Prostate gland (tissue), 2 donors: ENCODE data around the gene CROCC2. TPM values are rescaled to one million over a fixed set of nuclear protein-coding genes. Genes with fewer than 3 reads are reported as not detected.

ENCODE experiments used
- DNase-seq: peaks from one replicate; pipeline ENCODE4 v3.0.0-alpha.2; 2019; ENCODE audit warnings: low spot score
- H3K27ac ChIP-seq, 2 donors: fragments of 200-600 bp; sonication (generic); 2 replicates each; pipeline ENCODE4 v1.5.1; 2017 to 2019
- H3K27me3 ChIP-seq: fragments of 200-600 bp; sonication (generic); replicated peaks from 2 replicates; pipeline ENCODE4 v1.5.1; 2019; ENCODE audit not compliant: insufficient read depth
- H3K36me3 ChIP-seq, 2 donors: fragments of 200-600 bp; sonication (generic); 1 replicate in 1 of 2; 2 replicates in 1 of 2; pipeline versions ENCODE4 v1.5.1 to v1.8.1; 2017 to 2019
- H3K4me1 ChIP-seq: fragments of 200-600 bp; sonication (generic); replicated peaks from 2 replicates; pipeline ENCODE4 v1.5.1; 2019
- H3K4me3 ChIP-seq, 2 donors: fragments of 200-600 bp; sonication (generic); 2 replicates each; pipeline ENCODE4 v1.5.1; 2017 to 2019
- H3K9me3 ChIP-seq: fragments of 200-600 bp; sonication (generic); 2 replicates; pipeline ENCODE4 v1.5.1; 2017
- POLR2A ChIP-seq: fragments of 450-650 bp; IDR thresholded peaks from one replicate; pipeline ENCODE4 v1.6.1; 2016; ENCODE audit warnings: antibody characterized with exemption, mild to moderate bottlenecking
- POLR2AphosphoS5 ChIP-seq: sonication (generic); formaldehyde crosslinking; IDR thresholded peaks from one replicate; pipeline ENCODE4 v1.6.1; 2017; ENCODE audit warnings: antibody characterized with exemption
- WGBS: methylation state at CpG from one replicate; pipeline ENCODE4 v1.1.5; 2018; 5-methylcytosine and 5-hydroxymethylcytosine counted together
- intact Hi-C: fragments of 100-400 bp; cut with DNase I; formaldehyde crosslinking; loops from one replicate; pipeline ENCODE4 v1.14.2; 2022
- total RNA-seq, 2 donors: library from RNA; depleted of rRNA; stranded (reverse); fragments of >200 nt; gene quantifications; one replicate each; pipeline ENCODE4 v1.1.0, GENCODE V29; 2016
- TF ChIP-seq, protein P1 (sequence below), 4 experiments: fragments of 200-600 bp in 2 of 4; fragments of 450-650 bp in 2 of 4; sonication (generic) in 2 of 4; IDR thresholded peaks; 1 replicate in 3 of 4; 2 replicates in 1 of 4; pipeline ENCODE4 v1.5.1; 2016 to 2019; ENCODE audit warnings: antibody characterized with exemption in 4 of 4, mild to moderate bottlenecking in 2 of 4, moderate library complexity in 2 of 4

CROCC2 gene
- total RNA-seq, 2 donors from 2014 or later: 0.23 TPM; not detected in 1

DNA sequence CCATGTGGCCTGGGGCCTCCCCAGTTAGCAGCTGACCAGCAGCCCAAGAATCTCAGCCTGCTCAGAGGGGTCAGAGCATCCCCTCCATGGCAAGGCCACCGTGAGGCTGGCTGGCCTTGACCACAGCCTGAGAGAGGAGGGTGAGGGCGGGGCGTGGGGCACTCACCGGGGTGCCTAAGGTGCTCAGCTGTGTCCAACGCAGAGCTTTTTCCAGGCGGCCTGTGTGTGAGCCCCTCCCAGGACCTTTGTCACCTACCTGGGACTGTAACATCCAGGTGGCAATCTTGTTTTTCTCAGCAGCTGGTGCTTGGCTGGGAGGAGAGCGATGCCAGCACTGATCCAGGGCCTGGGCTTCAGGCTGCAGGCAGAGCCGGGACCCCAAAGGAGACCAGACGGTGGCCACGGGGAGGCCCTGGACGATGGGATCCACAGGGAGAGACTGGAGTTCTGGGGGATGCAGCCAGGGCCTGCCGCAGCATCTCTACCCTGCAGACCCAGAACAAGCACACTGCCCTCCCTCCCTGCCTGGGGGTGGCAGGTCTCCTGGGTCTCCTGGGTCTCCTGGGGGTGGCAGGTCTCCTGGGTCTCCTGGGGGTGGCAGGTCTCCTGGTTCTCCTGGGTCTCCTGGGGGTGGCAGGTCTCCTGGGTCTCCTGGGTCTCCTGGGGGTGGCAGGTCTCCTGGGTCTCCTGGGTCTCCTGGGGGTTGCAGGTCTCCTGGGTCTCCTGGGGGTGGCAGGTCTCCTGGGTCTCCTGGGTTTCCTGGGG, 104.6 kb downstream of the CROCC2 start:
- peak; percentile 5 for DNase-seq
- WGBS: 79% methylated on average over 12 of the region's 12 CpGs
- intact Hi-C loops: no loop called here

DNA sequence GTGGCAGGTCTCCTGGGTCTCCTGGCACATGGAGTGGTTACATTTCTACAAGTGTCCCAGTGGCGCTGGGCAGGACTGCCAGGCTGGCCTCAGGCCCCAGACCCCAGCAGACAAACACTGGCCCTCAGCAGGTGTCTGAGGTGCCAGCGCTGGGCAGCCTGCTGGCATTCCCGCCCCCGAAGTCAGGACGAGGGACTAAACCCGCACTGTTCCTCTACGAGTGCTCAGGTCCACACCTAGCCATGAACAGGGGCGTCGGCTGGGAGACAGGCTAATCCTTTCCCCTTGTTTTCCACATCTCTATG, 105.1 kb downstream of the CROCC2 start:
- Histone ChIP-seq H3K36me3 (no peaks in the 10 kb centered on the region), H3K27me3 (no peaks in the 10 kb centered on the region), H3K4me1 (peaks cover 27% of the 10 kb centered on the region), H3K4me3 (no peak overlapping the region), H3K9me3 (no peaks in the 10 kb centered on the region), H3K27ac (peak overlapping the region; percentile 25 to 38)
- TF ChIP-seq, protein P1, sequence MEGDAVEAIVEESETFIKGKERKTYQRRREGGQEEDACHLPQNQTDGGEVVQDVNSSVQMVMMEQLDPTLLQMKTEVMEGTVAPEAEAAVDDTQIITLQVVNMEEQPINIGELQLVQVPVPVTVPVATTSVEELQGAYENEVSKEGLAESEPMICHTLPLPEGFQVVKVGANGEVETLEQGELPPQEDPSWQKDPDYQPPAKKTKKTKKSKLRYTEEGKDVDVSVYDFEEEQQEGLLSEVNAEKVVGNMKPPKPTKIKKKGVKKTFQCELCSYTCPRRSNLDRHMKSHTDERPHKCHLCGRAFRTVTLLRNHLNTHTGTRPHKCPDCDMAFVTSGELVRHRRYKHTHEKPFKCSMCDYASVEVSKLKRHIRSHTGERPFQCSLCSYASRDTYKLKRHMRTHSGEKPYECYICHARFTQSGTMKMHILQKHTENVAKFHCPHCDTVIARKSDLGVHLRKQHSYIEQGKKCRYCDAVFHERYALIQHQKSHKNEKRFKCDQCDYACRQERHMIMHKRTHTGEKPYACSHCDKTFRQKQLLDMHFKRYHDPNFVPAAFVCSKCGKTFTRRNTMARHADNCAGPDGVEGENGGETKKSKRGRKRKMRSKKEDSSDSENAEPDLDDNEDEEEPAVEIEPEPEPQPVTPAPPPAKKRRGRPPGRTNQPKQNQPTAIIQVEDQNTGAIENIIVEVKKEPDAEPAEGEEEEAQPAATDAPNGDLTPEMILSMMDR (IDR thresholded peaks at IDR 0.05): no peak
- TF ChIP-seq POLR2AphosphoS5 (no peak), POLR2A (no peak)
- intact Hi-C loops: no loop called here
- 71% methylated on average over 8 of the region's 9 CpGs for WGBS
- peak; percentile 2 for DNase-seq

More for the DNA sequence above, 104.6 kb downstream of the CROCC2 start:
- Histone ChIP-seq H3K4me1 (peaks cover 27% of the 10 kb centered on the region), H3K9me3 (no peaks in the 10 kb centered on the region), H3K27me3 (no peaks in the 10 kb centered on the region), H3K4me3 (no peak overlapping the region), H3K27ac (peak overlapping the region; percentile 78 to 79), H3K36me3 (no peaks in the 10 kb centered on the region)
- TF ChIP-seq, protein P1 (IDR thresholded peaks at IDR 0.05): no peak
- TF ChIP-seq POLR2A (no peak), POLR2AphosphoS5 (no peak)

DNA sequence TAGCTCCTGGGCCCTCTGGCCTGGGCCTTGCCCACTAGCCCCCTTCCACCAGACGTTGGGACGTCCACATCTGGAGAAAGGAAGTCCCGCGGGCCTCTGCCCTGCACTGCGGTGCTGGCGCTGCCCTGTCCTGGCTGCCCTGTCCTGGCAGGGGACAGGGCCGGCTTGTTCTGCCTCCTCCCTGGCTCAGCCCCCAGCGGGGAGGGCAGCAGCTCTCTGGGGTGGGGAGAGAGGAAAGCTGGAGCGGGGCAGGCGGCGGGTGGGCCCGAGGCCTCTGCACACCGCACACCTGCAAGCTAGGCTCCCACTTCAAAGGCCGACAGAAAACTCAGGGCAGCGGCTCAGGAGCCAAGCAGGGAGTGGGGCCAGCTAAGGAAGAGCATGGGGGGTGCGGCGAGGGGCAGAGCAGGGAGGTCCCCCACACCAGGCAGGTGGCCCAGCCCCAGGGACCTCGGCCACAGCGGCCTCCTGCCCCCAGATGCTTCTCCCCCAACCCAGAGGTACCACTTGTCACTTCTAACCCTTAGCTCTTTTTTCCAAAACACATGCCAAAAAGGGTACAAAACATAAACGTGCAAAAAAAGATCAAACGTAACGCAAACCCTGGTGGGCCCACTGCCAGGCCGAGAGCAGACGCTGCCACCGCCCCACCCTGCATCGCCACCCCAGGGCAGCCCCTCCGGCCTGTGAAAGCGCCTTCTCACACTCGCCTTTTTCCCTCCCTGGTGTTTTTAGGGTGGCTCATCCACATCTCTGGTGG, 105.8 kb downstream of the CROCC2 start:
- Histone ChIP-seq H3K4me3 (no peak overlapping the region), H3K36me3 (no peaks in the 10 kb centered on the region), H3K27ac (peak overlapping the region; percentile 25 to 38), H3K27me3 (no peaks in the 10 kb centered on the region), H3K4me1 (peaks cover 27% of the 10 kb centered on the region), H3K9me3 (no peaks in the 10 kb centered on the region)
- intact Hi-C loops: no loop called here
- 43% methylated on average over 28 of the region's 29 CpGs for WGBS
- TF ChIP-seq POLR2AphosphoS5 (no peak), POLR2A (no peak)
- TF ChIP-seq, protein P1 (IDR thresholded peaks at IDR 0.05): no peak
- peak; percentile 4 for DNase-seq

DNA sequence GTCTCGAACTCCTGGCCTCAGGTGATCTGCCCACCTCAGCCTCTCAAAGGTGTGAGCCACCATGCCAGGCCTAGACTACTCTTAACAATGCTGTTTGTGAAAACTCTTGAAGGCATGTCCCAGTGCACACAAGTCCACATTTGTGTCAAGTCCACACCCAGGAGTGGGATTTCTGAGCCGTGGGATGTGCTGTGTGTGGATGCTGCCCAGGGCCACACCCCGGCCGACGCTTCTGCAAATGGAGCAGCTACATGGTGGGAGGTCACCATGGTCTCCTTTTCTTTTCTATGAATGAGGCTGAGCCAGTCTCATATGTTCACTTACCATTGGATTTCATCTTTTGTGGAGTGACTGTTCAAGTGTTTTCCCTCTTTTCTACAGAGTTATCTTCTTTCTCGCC, 108.1 kb downstream of the CROCC2 start:
- intact Hi-C loops: no loop called here
- WGBS: 93% methylated on average over 6 of the region's 6 CpGs
- Histone ChIP-seq H3K36me3 (no peaks in the 10 kb centered on the region), H3K27ac (peak overlapping the region in 1 of 2 donors; percentile 35), H3K27me3 (no peaks in the 10 kb centered on the region), H3K9me3 (no peaks in the 10 kb centered on the region), H3K4me1 (peaks cover 27% of the 10 kb centered on the region), H3K4me3 (no peak overlapping the region)
- no peak for DNase-seq
- TF ChIP-seq POLR2AphosphoS5 (no peak), POLR2A (no peak)
- TF ChIP-seq, protein P1 (IDR thresholded peaks at IDR 0.05): no peak
